T-helper 2 cell treated with Interferon-gamma antibody and Interleukin-4, amounts not matched to agents 5 μg/mL and 100 μg/mL, for 36 hours (primary cell): Measurements from ENCODE around the gene FNDC10.
A peak's percentile ranks its signal among the peaks of the same experiment; 100 is the strongest.

Source experiments
- DNase-seq: peaks from one replicate; pipeline ENCODE4 v3.0.0; 2021; ENCODE audit warnings: low spot score
- H3K27ac Mint-ChIP-seq: one replicate; pipeline ENCODE4 v1.8.0; 2021; ENCODE audit warnings: mild to moderate bottlenecking, mixed read lengths
- H3K27me3 Mint-ChIP-seq: one replicate; pipeline ENCODE4 v1.8.0; 2021; ENCODE audit warnings: low read depth, mixed read lengths
- H3K36me3 Mint-ChIP-seq: one replicate; pipeline ENCODE4 v1.8.0; 2021; ENCODE audit warnings: low read depth, mixed read lengths
- H3K4me1 Mint-ChIP-seq: one replicate; pipeline ENCODE4 v1.8.0; 2021; ENCODE audit warnings: low read depth, mixed read lengths
- H3K4me3 Mint-ChIP-seq: one replicate; pipeline ENCODE4 v1.8.0; 2022; ENCODE audit warnings: mild to moderate bottlenecking, moderate library complexity, mixed read lengths
- H3K9me3 Mint-ChIP-seq: one replicate; pipeline ENCODE4 v1.8.0; 2021; ENCODE audit warnings: mixed read lengths

FNDC10 gene

GRCh38 chr1:1615256-1616044 is 15.5 kb upstream of the FNDC10 start, which contains the start of gene MIB2:
Gene MIB2, plus strand, starts transcription at chr1:1615500. Its CDS starts 7,953 bp downstream, at chr1:1623453.
- no peaks in the 10 kb centered on the region for H3K27me3 Mint-ChIP-seq
- DNase-seq, result peak; percentile 98
- no peaks in the 10 kb centered on the region for H3K9me3 Mint-ChIP-seq
- H3K27ac Mint-ChIP-seq, result peak within 1 kb of the TSS; percentile 95
- peaks cover 2% of the 10 kb centered on the region for H3K36me3 Mint-ChIP-seq
- peaks cover 26% of the 10 kb centered on the region for H3K4me1 Mint-ChIP-seq
- H3K4me3 Mint-ChIP-seq, result peak within 1 kb of the TSS; percentile 91

- peaks cover 26% of the 10 kb centered on the region for H3K4me1 Mint-ChIP-seq
- H3K27ac Mint-ChIP-seq, result peak overlapping the region; percentile 95
- H3K4me3 Mint-ChIP-seq, result peak overlapping the region; percentile 91
- H3K27me3 Mint-ChIP-seq, result no peaks in the 10 kb centered on the region
- DNase-seq, result no peak
- no peaks in the 10 kb centered on the region for H3K9me3 Mint-ChIP-seq
- peaks cover 2% of the 10 kb centered on the region for H3K36me3 Mint-ChIP-seq
Measured at GRCh38 chr1:1614954-1615255, 15.0 kb upstream of the FNDC10 start.

GRCh38 chr1:1614204-1614953 is 14.4 kb upstream of the FNDC10 start:
- peaks cover 2% of the 10 kb centered on the region for H3K36me3 Mint-ChIP-seq
- H3K27ac Mint-ChIP-seq, result peak overlapping the region; percentile 95
- H3K27me3 Mint-ChIP-seq, result no peaks in the 10 kb centered on the region
- peaks cover 26% of the 10 kb centered on the region for H3K4me1 Mint-ChIP-seq
- peak; percentile 73 for DNase-seq
- peak overlapping the region; percentile 91 for H3K4me3 Mint-ChIP-seq
- no peaks in the 10 kb centered on the region for H3K9me3 Mint-ChIP-seq

DNA sequence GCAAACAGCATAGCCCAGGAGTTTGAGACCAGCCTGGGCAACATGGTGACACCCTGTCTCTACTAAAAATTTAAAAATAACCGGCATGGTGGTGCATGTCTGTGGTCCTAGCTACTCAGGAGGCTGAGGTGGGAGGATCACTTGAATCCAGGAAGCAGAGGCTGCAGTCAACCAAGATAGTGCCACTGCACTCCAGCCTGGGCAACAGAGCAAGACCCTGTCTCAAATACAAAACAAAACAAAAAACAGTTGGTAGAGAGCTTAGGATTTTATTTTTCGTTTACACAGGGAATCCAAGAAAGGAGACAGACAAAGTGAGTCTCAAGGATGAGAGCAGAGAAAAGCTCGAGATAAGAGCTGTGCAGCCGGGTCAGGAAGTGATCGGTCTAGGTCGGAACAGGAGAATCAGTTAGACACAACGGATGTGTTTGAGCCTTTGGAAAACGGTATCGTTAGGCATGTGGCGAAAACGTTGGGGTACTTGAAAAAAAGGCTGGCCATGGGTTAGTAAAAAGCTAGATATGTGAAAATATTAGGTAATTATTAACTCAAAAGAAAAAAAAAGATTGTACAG is 13.7 kb upstream of the FNDC10 start:
- peaks cover 2% of the 10 kb centered on the region for H3K36me3 Mint-ChIP-seq
- H3K27ac Mint-ChIP-seq, result peak overlapping the region; percentile 95
- no peak for DNase-seq
- no peaks in the 10 kb centered on the region for H3K27me3 Mint-ChIP-seq
- peaks cover 26% of the 10 kb centered on the region for H3K4me1 Mint-ChIP-seq
- H3K4me3 Mint-ChIP-seq, result peak overlapping the region; percentile 91
- no peaks in the 10 kb centered on the region for H3K9me3 Mint-ChIP-seq

- Mint-ChIP-seq H3K9me3 (no peaks in the 10 kb centered on the region), H3K27ac (peak overlapping the region; percentile 27), H3K36me3 (peaks cover 2% of the 10 kb centered on the region), H3K4me1 (peaks cover 27% of the 10 kb centered on the region), H3K4me3 (no peak overlapping the region), H3K27me3 (no peaks in the 10 kb centered on the region)
- no peak for DNase-seq
Measured at GRCh38 chr1:1612104-1612400, 12.1 kb upstream of the FNDC10 start.

GRCh38 chr1:1610796-1611195 is 10.9 kb upstream of the FNDC10 start:
- no peak for DNase-seq
- H3K27ac Mint-ChIP-seq, result peak overlapping the region; percentile 21
- peaks cover 27% of the 10 kb centered on the region for H3K4me1 Mint-ChIP-seq
- no peak overlapping the region for H3K4me3 Mint-ChIP-seq
- H3K36me3 Mint-ChIP-seq, result peaks cover 2% of the 10 kb centered on the region
- no peaks in the 10 kb centered on the region for H3K27me3 Mint-ChIP-seq
- H3K9me3 Mint-ChIP-seq, result no peaks in the 10 kb centered on the region

- Mint-ChIP-seq H3K27ac (no peak overlapping the region), H3K27me3 (no peaks in the 10 kb centered on the region), H3K4me1 (peaks cover 27% of the 10 kb centered on the region), H3K36me3 (peaks cover 2% of the 10 kb centered on the region), H3K9me3 (no peaks in the 10 kb centered on the region), H3K4me3 (no peak overlapping the region)
- DNase-seq, result no peak
Measured at GRCh38 chr1:1609822-1610485, 10.0 kb upstream of the FNDC10 start.

- no peak overlapping the region for H3K27ac Mint-ChIP-seq
- H3K36me3 Mint-ChIP-seq, result no peaks in the 10 kb centered on the region
- no peak for DNase-seq
- no peaks in the 10 kb centered on the region for H3K27me3 Mint-ChIP-seq
- H3K9me3 Mint-ChIP-seq, result no peaks in the 10 kb centered on the region
- no peak overlapping the region for H3K4me3 Mint-ChIP-seq
- H3K4me1 Mint-ChIP-seq, result peaks cover 9% of the 10 kb centered on the region
Measured at GRCh38 chr1:1606232-1606631, 6.3 kb upstream of the FNDC10 start.

DNA sequence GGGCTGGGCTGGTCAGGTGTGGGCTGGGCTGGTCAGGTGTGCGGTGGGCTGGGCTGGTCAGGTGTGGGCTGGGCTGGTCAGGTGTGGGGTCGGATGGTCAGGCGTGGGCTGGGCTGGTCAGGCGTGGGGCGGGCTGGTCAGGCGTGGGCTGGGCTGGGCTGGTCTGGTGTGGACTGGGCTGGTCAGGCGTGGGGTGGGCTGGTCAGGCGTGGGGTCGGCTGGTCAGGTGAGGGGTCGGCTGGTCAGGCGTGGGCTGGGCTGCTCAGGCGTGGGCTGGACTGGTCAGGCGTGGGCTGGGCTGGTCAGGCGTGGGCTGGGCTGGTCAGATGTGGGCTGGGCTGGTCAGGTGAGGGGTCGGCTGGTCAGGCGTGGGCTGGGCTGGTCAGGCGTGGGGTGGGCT is 5.8 kb upstream of the FNDC10 start:
- Mint-ChIP-seq H3K4me3 (no peak overlapping the region), H3K27ac (no peak overlapping the region), H3K27me3 (no peaks in the 10 kb centered on the region), H3K36me3 (no peaks in the 10 kb centered on the region), H3K4me1 (peaks cover 9% of the 10 kb centered on the region), H3K9me3 (no peaks in the 10 kb centered on the region)
- no peak for DNase-seq

DNA sequence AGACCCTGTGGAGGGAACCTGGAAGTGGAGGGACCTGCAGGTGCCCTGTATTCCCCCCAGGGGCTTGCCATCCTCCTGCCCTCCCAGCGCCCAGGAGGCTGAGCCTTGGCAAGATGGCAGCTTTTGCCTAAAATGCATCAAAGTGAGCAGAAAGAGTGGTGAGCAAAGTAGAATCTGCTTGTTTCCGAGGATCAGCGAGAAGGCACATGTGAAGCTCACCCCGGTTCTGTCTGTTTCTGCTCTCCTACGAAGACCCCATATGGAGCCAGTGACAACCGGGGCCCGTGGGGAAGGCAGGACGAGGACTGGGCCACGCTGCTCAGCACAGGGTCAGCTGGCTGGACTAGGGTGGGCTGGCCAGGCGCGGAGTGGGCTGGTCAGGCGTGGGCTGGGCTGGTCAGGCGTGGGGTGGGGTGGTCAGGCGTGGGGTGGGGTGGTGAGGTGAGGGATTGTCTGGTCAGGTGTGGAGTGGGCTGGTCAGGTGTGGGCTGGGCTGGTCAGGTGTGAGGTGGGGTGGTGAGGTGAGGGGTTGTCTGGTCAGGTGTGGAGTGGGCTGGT is 5.2 kb upstream of the FNDC10 start:
- H3K36me3 Mint-ChIP-seq, result no peaks in the 10 kb centered on the region
- no peak for DNase-seq
- no peak overlapping the region for H3K4me3 Mint-ChIP-seq
- peaks cover 9% of the 10 kb centered on the region for H3K4me1 Mint-ChIP-seq
- H3K27ac Mint-ChIP-seq, result peak overlapping the region; percentile 65
- no peaks in the 10 kb centered on the region for H3K9me3 Mint-ChIP-seq
- H3K27me3 Mint-ChIP-seq, result no peaks in the 10 kb centered on the region

- Mint-ChIP-seq H3K4me1 (peaks cover 9% of the 10 kb centered on the region), H3K36me3 (no peaks in the 10 kb centered on the region), H3K27me3 (no peaks in the 10 kb centered on the region), H3K9me3 (no peaks in the 10 kb centered on the region), H3K27ac (peak overlapping the region; percentile 65), H3K4me3 (no peak overlapping the region)
- no peak for DNase-seq
Measured at GRCh38 chr1:1604374-1605033, 4.6 kb upstream of the FNDC10 start.

DNA sequence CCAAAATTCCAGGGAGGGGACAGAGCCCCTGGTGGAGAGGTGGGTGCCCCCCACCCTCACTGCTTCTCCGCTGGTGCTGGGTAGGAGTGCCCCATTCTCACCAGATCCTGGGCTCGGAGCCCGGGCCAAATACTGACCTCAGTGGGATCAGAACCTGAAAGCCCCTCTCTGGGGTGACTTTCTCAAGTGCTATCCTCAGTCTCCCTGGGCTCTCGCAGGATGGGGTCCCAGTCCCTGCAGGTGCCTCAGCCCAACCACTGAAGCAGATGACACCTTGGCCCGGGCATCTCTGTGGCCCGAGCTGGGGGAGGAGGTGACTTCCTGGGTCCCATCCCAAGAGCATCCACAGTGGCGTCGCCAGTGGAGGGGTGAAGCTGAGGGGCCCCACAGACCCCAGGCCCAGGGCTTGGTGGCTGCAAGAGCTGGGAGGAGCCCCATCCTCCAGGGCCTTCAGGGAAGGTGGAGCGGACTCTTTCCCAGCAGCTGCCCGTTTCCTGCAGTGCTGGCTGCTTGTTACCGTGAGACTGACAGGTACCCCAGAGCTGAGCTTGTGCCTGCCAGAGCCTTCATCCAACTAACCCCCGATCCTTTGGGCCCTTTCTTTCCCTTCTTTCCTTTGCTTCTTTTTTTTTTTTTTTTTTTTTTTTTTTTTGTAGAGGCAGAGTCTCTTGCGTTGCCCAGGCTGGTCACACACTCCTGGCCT is 3.9 kb upstream of the FNDC10 start:
- no peaks in the 10 kb centered on the region for H3K36me3 Mint-ChIP-seq
- H3K27ac Mint-ChIP-seq, result no peak overlapping the region
- no peak for DNase-seq
- no peaks in the 10 kb centered on the region for H3K9me3 Mint-ChIP-seq
- peaks cover 2% of the 10 kb centered on the region for H3K27me3 Mint-ChIP-seq
- H3K4me1 Mint-ChIP-seq, result peaks cover 11% of the 10 kb centered on the region
- H3K4me3 Mint-ChIP-seq, result no peak overlapping the region

DNA sequence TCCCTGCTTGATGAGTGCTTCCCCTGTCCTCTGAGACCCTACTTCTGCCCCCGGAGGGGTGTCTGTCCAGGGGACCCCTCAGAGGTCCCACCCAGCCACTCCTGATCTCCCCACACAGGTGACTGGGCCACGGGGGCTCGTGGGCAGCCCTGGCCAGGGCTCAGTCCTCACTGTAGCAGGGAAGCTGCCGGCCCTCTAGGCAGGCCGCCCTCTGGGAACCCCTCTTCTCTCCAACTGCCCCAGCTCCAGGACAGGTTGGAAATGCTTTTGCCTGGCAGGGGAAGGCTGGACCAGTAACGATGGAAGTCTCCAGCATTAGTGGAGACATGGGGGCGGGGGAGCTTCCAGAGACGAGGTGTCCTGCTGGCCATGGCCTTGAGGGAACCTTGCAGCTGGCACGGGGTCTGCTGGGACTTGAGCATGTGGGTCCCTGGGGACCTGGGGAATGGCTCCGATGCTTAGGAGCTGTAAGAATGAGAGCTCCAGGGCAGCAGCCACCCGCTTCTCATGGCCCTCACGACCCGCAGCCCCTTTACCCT is 3.1 kb upstream of the FNDC10 start:
- no peak overlapping the region for H3K4me3 Mint-ChIP-seq
- H3K36me3 Mint-ChIP-seq, result no peaks in the 10 kb centered on the region
- no peak for DNase-seq
- H3K9me3 Mint-ChIP-seq, result no peaks in the 10 kb centered on the region
- peaks cover 12% of the 10 kb centered on the region for H3K4me1 Mint-ChIP-seq
- peak overlapping the region; percentile 31 for H3K27ac Mint-ChIP-seq
- H3K27me3 Mint-ChIP-seq, result peaks cover 5% of the 10 kb centered on the region
